H1 (cell line): ENCODE data around the gene SENP3. TPM values are rescaled to one million over a fixed set of nuclear protein-coding genes. Genes with fewer than 3 reads are reported as not detected.

Source experiments
- CREB1 ChIP-seq: IDR thresholded peaks from 2 replicates; pipeline ENCODE4 v1.6.1; 2012; ENCODE audit warnings: inconsistent platforms
- FOSL1 ChIP-seq: IDR thresholded peaks from 2 replicates; pipeline ENCODE4 v1.6.1; 2011; ENCODE audit warnings: mild to moderate bottlenecking, low read depth, low read length, moderate library complexity; ENCODE audit not compliant: insufficient read depth
- KDM1A ChIP-seq: fragments of 200-600, 300-600 bp; sonication (generic); IDR thresholded peaks from 2 replicates; pipeline ENCODE4 v1.7.1; 2016; ENCODE audit warnings: mild to moderate bottlenecking, low read length, borderline replicate concordance
- MAFK ChIP-seq: IDR thresholded peaks from 2 replicates; pipeline ENCODE4 v1.6.1; 2012; ENCODE audit warnings: low read depth, mild to moderate bottlenecking, improper control_type of control experiment, low read length
- MAX ChIP-seq: IDR thresholded peaks from 2 replicates; pipeline ENCODE4 v1.6.1; 2012; ENCODE audit warnings: inconsistent platforms
- POLR2A ChIP-seq, 2 experiments: IDR thresholded peaks; 1 replicate in 1 of 2; 2 replicates in 1 of 2; pipeline ENCODE4 v1.6.1; 2011; ENCODE audit warnings: low read depth in 2 of 2, low read length in 2 of 2, mild to moderate bottlenecking in 2 of 2; ENCODE audit errors: control extremely low read depth in 1 of 2
- POLR2AphosphoS5 ChIP-seq: IDR thresholded peaks from 2 replicates; pipeline ENCODE4 v1.6.1; 2011; ENCODE audit warnings: low read depth, low read length
- SIN3A ChIP-seq, 2 experiments: IDR thresholded peaks in 1 of 2; conservative IDR thresholded peaks in 1 of 2; 2 replicates each; pipeline ENCODE4 v1.6.1; 2011 to 2012; ENCODE audit warnings: low read length in 2 of 2, improper control_type of control experiment in 1 of 2, low read depth in 1 of 2, mild to moderate bottlenecking in 1 of 2
- SP2 ChIP-seq: IDR thresholded peaks from 2 replicates; pipeline ENCODE4 v1.6.1; 2012; ENCODE audit warnings: mild to moderate bottlenecking, low read length, inconsistent platforms
- TBP ChIP-seq: IDR thresholded peaks from 2 replicates; pipeline ENCODE4 v1.6.1; 2011; ENCODE audit warnings: low read depth, low read length, improper control_type of control experiment
- USF2 ChIP-seq: IDR thresholded peaks from 2 replicates; pipeline ENCODE4 v1.6.1; 2011; ENCODE audit warnings: low read length, improper control_type of control experiment
- polyA plus RNA-seq, 7 experiments: library from polyadenylated mRNA; depleted of rRNA in 3 of 7; stranded (reverse) in 5 of 7; unstranded in 2 of 7; fragments of >200 nt in 5 of 7; fragments of 200-250 nt in 2 of 7; gene quantifications; 1 replicate in 5 of 7; 2 replicates in 1 of 7; 4 replicates in 1 of 7; pipeline versions ENCODE4 v1.2.1 to v1.2.3, GENCODE V29; 2011 to 2013; ENCODE audit warnings: missing spikeins in 2 of 7, mixed read lengths in 2 of 7
- total RNA-seq: library from RNA; stranded (reverse); fragmentation: NEBNext Ultra II Directional; extraction: Animal tissue kit (Norgen Biotek cat#: 25700); gene quantifications from 2 replicates; pipeline ENCODE4 v1.2.1, GENCODE V29; 2021

SENP3 gene
- total and polyA plus RNA-seq, 2 of the 8 experiments (the other 6 are each of a cell fraction or from before 2014, with no cell fraction given), result 86.2 to 129 TPM

- TF ChIP-seq CREB1, result no peak
- TF ChIP-seq FOSL1, result no peak
- TF ChIP-seq MAFK, result no peak
- TF ChIP-seq SIN3A (conservative IDR thresholded peaks at IDR 0.05 in 1 of 2, IDR thresholded peaks at IDR 0.05 in 1 of 2; ENCODE audit: low read depth in 1 of 2, low read length in 2 of 2), result peak; percentile 80 to 84; a peak in 2 of 4 replicates
- peak; percentile 99 for TF ChIP-seq MAX
- TF ChIP-seq SP2, result no peak
- TF ChIP-seq KDM1A, result no peak
- no peak for TF ChIP-seq TBP
- no peak; the same call in 1 of the 2 replicates for TF ChIP-seq POLR2AphosphoS5
- no peak; a peak in 1 of 3 replicates for TF ChIP-seq POLR2A (IDR thresholded peaks at IDR 0.05; ENCODE audit: control extremely low read depth in 1 of 2, low read depth in 2 of 2, low read length in 2 of 2)
- peak; percentile 96 for TF ChIP-seq USF2
These were observed 10.5 kb downstream of the SENP3 start (continued) for GRCh38 chr17:7572338-7572587.
